IMR-90 (cell line): ENCODE data around the gene NR1I2. TPM values are rescaled to one million over a fixed set of nuclear protein-coding genes. Genes with fewer than 3 reads are reported as not detected.

Experiments
- ATAC-seq: fragments of 200-7000 bp; cut with Tn5 transposase; 2 replicates; pipeline ENCODE4 v1.9.1; 2020; ENCODE audit warnings: low read depth, mild to moderate bottlenecking, moderate library complexity
- BruUV-seq: library from RNA; stranded (reverse); fragments of 400-500 nt; replicated peaks from 2 replicates; lab custom pipeline; 2021; lab: Mats Ljungman, UMichigan
- CTCF ChIA-PET: fragments of 300-600 bp; formaldehyde crosslinking; extraction: SDS; loops from one replicate; lab custom pipeline; 2021; ENCODE audit warnings: antibody characterized with exemption; lab: Yijun Ruan, JAX
- POLR2A ChIA-PET: fragments of 300-600 bp; sonication (Branson Sonifier 250); formaldehyde crosslinking; loops from one replicate; lab custom pipeline; 2022; ENCODE audit warnings: antibody characterized with exemption; ENCODE audit not compliant: unreplicated experiment; lab: Charles Lee
- DNase-seq: peaks from one replicate; pipeline ENCODE4 v3.0.0; 2013
- H2AFZ ChIP-seq: replicated peaks from 2 replicates; pipeline ENCODE3; 2013; ENCODE audit warnings: low read length, mild to moderate bottlenecking; ENCODE audit not compliant: poor library complexity
- H2AK5ac ChIP-seq: 2 replicates; pipeline ENCODE4 v1.6.1; 2013; ENCODE audit warnings: low read depth, low read length, inconsistent platforms
- H2AK9ac ChIP-seq: replicated peaks from 2 replicates; pipeline ENCODE3; 2013; ENCODE audit warnings: mild to moderate bottlenecking, low read depth, low read length, moderate library complexity; ENCODE audit not compliant: poor library complexity
- H2BK120ac ChIP-seq: 2 replicates; pipeline ENCODE4 v1.6.1; 2013; ENCODE audit warnings: low read depth, low read length, inconsistent platforms
- H2BK15ac ChIP-seq: 3 replicates; pipeline ENCODE4 v1.6.1; 2013; ENCODE audit warnings: low read depth, low read length, inconsistent platforms
- H2BK20ac ChIP-seq: 2 replicates; pipeline ENCODE4 v1.6.1; 2013; ENCODE audit warnings: low read depth, mild to moderate bottlenecking, inconsistent platforms, low read length, moderate library complexity
- H2BK5ac ChIP-seq: 2 replicates; pipeline ENCODE4 v1.6.1; 2013; ENCODE audit warnings: mild to moderate bottlenecking, low read depth, low read length, inconsistent platforms; ENCODE audit not compliant: poor library complexity, severe bottlenecking
- H3K14ac ChIP-seq: replicated peaks from 2 replicates; pipeline ENCODE4 v1.6.1; 2013; ENCODE audit warnings: low read depth, low read length, inconsistent platforms
- H3K18ac ChIP-seq: 2 replicates; pipeline ENCODE4 v1.6.1; 2013; ENCODE audit warnings: low read depth, low read length, control low read depth
- H3K23ac ChIP-seq: 2 replicates; pipeline ENCODE4 v1.6.1; 2013; ENCODE audit warnings: low read depth, low read length, inconsistent platforms
- H3K27ac ChIP-seq: 2 replicates; pipeline ENCODE4 v1.5.1; 2013; ENCODE audit warnings: mild to moderate bottlenecking, control low read depth, low read length; ENCODE audit not compliant: insufficient read depth
- H3K27me3 ChIP-seq: 2 replicates; pipeline ENCODE4 v1.6.1; 2013; ENCODE audit warnings: low read length; ENCODE audit not compliant: control insufficient read depth, insufficient read depth
- H3K36me3 ChIP-seq: 2 replicates; pipeline ENCODE4 v1.6.1; 2013; ENCODE audit warnings: low read length, mixed read lengths; ENCODE audit not compliant: control insufficient read depth, insufficient read depth
- H3K4ac ChIP-seq: 2 replicates; pipeline ENCODE4 v1.6.1; 2013; ENCODE audit warnings: low read depth, low read length, inconsistent platforms
- H3K4me1 ChIP-seq: 2 replicates; pipeline ENCODE4 v1.6.1; 2013; ENCODE audit warnings: low read length, mixed read lengths; ENCODE audit not compliant: control insufficient read depth, insufficient read depth
- H3K4me2 ChIP-seq: 2 replicates; pipeline ENCODE4 v1.6.1; 2013; ENCODE audit warnings: low read depth, mild to moderate bottlenecking, control low read depth, low read length, moderate library complexity
- H3K4me3 ChIP-seq: 2 replicates; pipeline ENCODE4 v1.5.1; 2013; ENCODE audit warnings: low read depth, mild to moderate bottlenecking, control low read depth, low read length, moderate library complexity; ENCODE audit not compliant: insufficient read depth
- H3K56ac ChIP-seq: 2 replicates; pipeline ENCODE4 v1.6.1; 2013; ENCODE audit warnings: low read length, inconsistent platforms; ENCODE audit not compliant: insufficient read depth; ENCODE audit errors: extremely low read depth
- H3K79me1 ChIP-seq, 2 experiments: 2 replicates each; pipeline ENCODE4 v1.6.1; 2013; ENCODE audit warnings: low read length in 2 of 2, inconsistent platforms in 1 of 2, low read depth in 1 of 2
- H3K9ac ChIP-seq: 2 replicates; pipeline ENCODE4 v1.6.1; 2013; ENCODE audit warnings: low read depth, low read length, control low read depth
- H3K9me1 ChIP-seq: 2 replicates; pipeline ENCODE4 v1.6.1; 2013; ENCODE audit warnings: low read length, inconsistent platforms; ENCODE audit not compliant: insufficient read depth
- H3K9me3 ChIP-seq: 2 replicates; pipeline ENCODE4 v1.6.1; 2013; ENCODE audit warnings: low read length; ENCODE audit not compliant: control insufficient read depth, insufficient read depth
- H4K20me1 ChIP-seq: 2 replicates; pipeline ENCODE4 v1.6.1; 2013; ENCODE audit warnings: low read length, inconsistent platforms; ENCODE audit not compliant: insufficient read depth
- H4K5ac ChIP-seq: 2 replicates; pipeline ENCODE4 v1.6.1; 2013; ENCODE audit warnings: mild to moderate bottlenecking, low read depth, low read length, control low read depth
- H4K8ac ChIP-seq, 2 experiments: 2 replicates each; pipeline ENCODE4 v1.6.1; 2013; ENCODE audit warnings: low read depth in 2 of 2, low read length in 2 of 2, control low read depth in 1 of 2, inconsistent platforms in 1 of 2
- H4K91ac ChIP-seq: 2 replicates; pipeline ENCODE4 v1.6.1; 2013; ENCODE audit warnings: low read depth, low read length, inconsistent platforms; ENCODE audit not compliant: insufficient read depth
- CEBPB ChIP-seq: IDR thresholded peaks from 2 replicates; pipeline ENCODE4 v1.6.1; 2012; ENCODE audit warnings: low read depth, low read length, improper control_type of control experiment
- MAZ ChIP-seq: IDR thresholded peaks from 2 replicates; pipeline ENCODE4 v1.6.1; 2012; ENCODE audit warnings: low read depth, mild to moderate bottlenecking, low read length, improper control_type of control experiment, moderate library complexity, borderline replicate concordance
- NFE2L2 ChIP-seq: fragments of 150-350 bp; IDR thresholded peaks from 2 replicates; pipeline ENCODE4 v1.6.1; 2016; ENCODE audit warnings: low read depth, mild to moderate bottlenecking, low read length
- SMC3 ChIP-seq: fragments of 150-350 bp; IDR thresholded peaks from 2 replicates; pipeline ENCODE4 v1.6.1; 2016; ENCODE audit warnings: low read depth, mild to moderate bottlenecking, antibody characterized with exemption, low read length, moderate library complexity
- WGBS, 2 experiments: methylation state at CpG; one replicate each; pipeline versions ENCODE4 v1.1.5 to v1.1.7; 2013; ENCODE audit warnings: missing lambda C conversion rate in 2 of 2; ENCODE audit not compliant: insufficient read length in 1 of 2; ENCODE audit errors: extremely low coverage in 2 of 2; 5-methylcytosine and 5-hydroxymethylcytosine counted together
- dilution Hi-C: fragments of 300-500 bp; cut with HindIII; formaldehyde crosslinking; loops from one replicate; pipeline ENCODE4 v1.14.3; 2018; ENCODE audit warnings: low sequenced_read_pairs; ENCODE audit not compliant: unreplicated experiment
- in situ Hi-C: fragments of 300-500 bp; cut with MboI; formaldehyde crosslinking; loops from 3 replicates; pipeline ENCODE4 v1.14.3; 2019; ENCODE audit warnings: low sequenced_read_pairs, inconsistent platforms, mixed read lengths
- intact Hi-C: fragments of 100-400 bp; cut with micrococcal nuclease; formaldehyde crosslinking; loops from 2 replicates; pipeline ENCODE4 v1.10.0; 2022
- polyA plus RNA-seq, 3 experiments: library from polyadenylated mRNA; depleted of rRNA; stranded (reverse); fragments of >200 nt; gene quantifications; 2 replicates each; pipeline ENCODE4 v1.2.3, GENCODE V29; 2012; ENCODE audit warnings: low replicate concordance in 1 of 3
- total RNA-seq: library from RNA; depleted of rRNA; stranded (reverse); fragments of >200 nt; gene quantifications from 2 replicates; pipeline ENCODE4 v1.2.3, GENCODE V29; 2012
- TF ChIP-seq, protein P1 (sequence below): fragments of 150-350 bp; IDR thresholded peaks from 2 replicates; pipeline ENCODE4 v1.6.1; 2016; ENCODE audit warnings: low read depth, mild to moderate bottlenecking, low read length, moderate library complexity, borderline replicate concordance

Gene NR1I2
- total and polyA plus RNA-seq, 2 of the 4 experiments (the other 2 are of a cell fraction): not detected

DNA sequence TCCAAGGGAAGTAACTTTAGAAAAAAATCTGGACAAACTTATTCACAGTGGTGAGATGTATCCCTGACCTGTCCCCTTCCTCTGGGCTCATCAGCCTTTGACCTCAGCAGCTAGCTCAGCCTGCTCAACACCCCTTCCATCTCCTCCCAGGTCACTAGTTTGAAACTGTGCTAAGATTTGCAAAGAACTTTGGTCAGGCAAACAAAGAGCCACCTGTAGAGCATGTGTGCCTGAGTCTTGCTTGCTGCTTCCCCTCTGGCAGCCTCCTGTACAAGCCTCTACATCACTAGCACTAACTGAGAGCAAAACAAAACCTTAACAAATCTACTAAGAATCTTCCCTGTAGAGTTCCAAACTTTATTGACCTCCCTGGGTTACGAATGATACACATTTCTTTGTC is 43.9 kb downstream of the NR1I2 start:
- no peak overlapping the region for H3K4me3 ChIP-seq
- H2BK20ac ChIP-seq: no peak overlapping the region
- H2BK15ac ChIP-seq: no peak overlapping the region
- H3K23ac ChIP-seq: no peak overlapping the region
- no peak overlapping the region for H3K18ac ChIP-seq
- no peaks in the 10 kb centered on the region for H3K4me1 ChIP-seq
- H2BK120ac ChIP-seq: no peak overlapping the region
- no peak overlapping the region for H2BK5ac ChIP-seq
- dilution Hi-C loops (no loop called here), intact Hi-C loops (no loop called here), in situ Hi-C loops (no loop called here)
- H3K27ac ChIP-seq: no peak overlapping the region
- peaks cover 7% of the 10 kb centered on the region; the same call in 1 of the 2 replicates for H3K36me3 ChIP-seq
- peaks cover 7% of the 10 kb centered on the region for H3K9me1 ChIP-seq
- H3K4ac ChIP-seq: no peak overlapping the region
- H4K8ac ChIP-seq: no peak overlapping the region
- ChIA-PET CTCF (no interaction called here), POLR2A (no interaction called here)
- BruUV-seq: no TSS peak
- ATAC-seq: no peak
- H2AK9ac ChIP-seq: no peak overlapping the region
- no peak overlapping the region for H4K5ac ChIP-seq
- no peak overlapping the region for H3K4me2 ChIP-seq
- 100% methylated on average over 1 of the region's 1 CpG; no CpG with 5 or more reads in 1 of the 2 experiments for WGBS, 2 experiments
- no peak overlapping the region for H3K9ac ChIP-seq
- no peak for TF ChIP-seq MAZ
- TF ChIP-seq, protein P1, sequence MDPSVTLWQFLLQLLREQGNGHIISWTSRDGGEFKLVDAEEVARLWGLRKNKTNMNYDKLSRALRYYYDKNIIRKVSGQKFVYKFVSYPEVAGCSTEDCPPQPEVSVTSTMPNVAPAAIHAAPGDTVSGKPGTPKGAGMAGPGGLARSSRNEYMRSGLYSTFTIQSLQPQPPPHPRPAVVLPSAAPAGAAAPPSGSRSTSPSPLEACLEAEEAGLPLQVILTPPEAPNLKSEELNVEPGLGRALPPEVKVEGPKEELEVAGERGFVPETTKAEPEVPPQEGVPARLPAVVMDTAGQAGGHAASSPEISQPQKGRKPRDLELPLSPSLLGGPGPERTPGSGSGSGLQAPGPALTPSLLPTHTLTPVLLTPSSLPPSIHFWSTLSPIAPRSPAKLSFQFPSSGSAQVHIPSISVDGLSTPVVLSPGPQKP: no peak
- TF ChIP-seq SMC3: no peak
- TF ChIP-seq NFE2L2: no peak
- no peak for TF ChIP-seq CEBPB
- no peak overlapping the region for H4K91ac ChIP-seq
- H2AFZ ChIP-seq: no peak overlapping the region
- H3K27me3 ChIP-seq: no peaks in the 10 kb centered on the region
- no peak overlapping the region for H3K56ac ChIP-seq
- DNase-seq: no peak
- H2AK5ac ChIP-seq: no peak overlapping the region
- no peak overlapping the region for H3K14ac ChIP-seq
- H3K79me1 ChIP-seq: peaks cover 9 to 22% of the 10 kb centered on the region in 2 experiments
- no peaks in the 10 kb centered on the region for H3K9me3 ChIP-seq
- peaks cover 6% of the 10 kb centered on the region; the same call in 1 of the 2 replicates for H4K20me1 ChIP-seq
